PC-3 (cell line): ENCODE data around the gene CXXC5. TPM values are rescaled to one million over a fixed set of nuclear protein-coding genes. Genes with fewer than 3 reads are reported as not detected.

ENCODE experiments used
- ATAC-seq: fragments of 200-7000 bp; cut with Tn5 transposase; 2 replicates; pipeline ENCODE4 v1.9.1; 2020; ENCODE audit warnings: mild to moderate bottlenecking, moderate library complexity
- BruUV-seq: library from RNA; stranded (reverse); fragments of 400-500 nt; replicated peaks from 2 replicates; lab custom pipeline; 2021; lab: Mats Ljungman, UMichigan
- CTCF ChIA-PET: fragments of 300-600 bp; sonication (Branson Sonifier 250); formaldehyde crosslinking; loops from one replicate; lab custom pipeline; 2022; ENCODE audit warnings: antibody characterized with exemption; lab: Charles Lee
- POLR2A ChIA-PET: fragments of 300-600 bp; sonication (Branson Sonifier 250); formaldehyde crosslinking; loops from one replicate; lab custom pipeline; 2022; ENCODE audit warnings: antibody characterized with exemption; ENCODE audit not compliant: unreplicated experiment; lab: Charles Lee
- DNase-seq: peaks from one replicate; pipeline ENCODE4 v3.0.0-alpha.2; 2015
- H2AFZ ChIP-seq: fragments of 300-600 bp; sonication (generic); 2 replicates; pipeline ENCODE4 v1.6.0; 2016; ENCODE audit warnings: antibody characterized with exemption, low read length
- H3F3A ChIP-seq: fragments of 300-600 bp; sonication (generic); one replicate; pipeline ENCODE4 v1.6.0; 2017; ENCODE audit warnings: antibody characterized with exemption, low read length, control low read depth, mild to moderate bottlenecking; ENCODE audit not compliant: unreplicated experiment
- H3K27ac ChIP-seq: fragments of 300-600 bp; sonication (generic); 2 replicates; pipeline ENCODE4 v1.5.1; 2016; ENCODE audit warnings: mild to moderate bottlenecking, low read length
- H3K27me3 ChIP-seq: fragments of 300-600 bp; sonication (generic); 2 replicates; pipeline ENCODE4 v1.6.1; 2016; ENCODE audit warnings: low read length, mixed read lengths
- H3K36me3 ChIP-seq: fragments of 300-600 bp; sonication (generic); 2 replicates; pipeline ENCODE4 v1.6.1; 2016; ENCODE audit warnings: low read depth, mixed run types, low read length, mixed read lengths
- H3K4me1 ChIP-seq: fragments of 300-600 bp; sonication (generic); 2 replicates; pipeline ENCODE4 v1.5.1; 2016; ENCODE audit warnings: low read length; ENCODE audit not compliant: insufficient read depth
- H3K4me2 ChIP-seq: fragments of 300-600 bp; sonication (generic); 2 replicates; pipeline ENCODE4 v1.6.0; 2016; ENCODE audit warnings: low read length
- H3K4me3 ChIP-seq: fragments of 300-600 bp; sonication (generic); 2 replicates; pipeline ENCODE4 v1.5.1; 2016; ENCODE audit warnings: mild to moderate bottlenecking, low read length, mixed read lengths
- H3K79me2 ChIP-seq: fragments of 300-600 bp; sonication (generic); 2 replicates; pipeline ENCODE4 v1.6.1; 2017; ENCODE audit warnings: low read length, mixed read lengths
- H3K9ac ChIP-seq: fragments of 300-600 bp; sonication (generic); 2 replicates; pipeline ENCODE4 v1.6.0; 2016; ENCODE audit warnings: mild to moderate bottlenecking, low read length
- H3K9me2 ChIP-seq: fragments of 300-600 bp; sonication (generic); replicated peaks from 2 replicates; pipeline ENCODE4 v1.6.1; 2016; ENCODE audit warnings: mixed run types, low read length, mixed read lengths
- H3K9me3 ChIP-seq: fragments of 300-600 bp; sonication (generic); 2 replicates; pipeline ENCODE4 v1.6.1; 2016; ENCODE audit warnings: low read length, mixed read lengths
- H4K20me1 ChIP-seq: fragments of 300-600 bp; sonication (generic); 2 replicates; pipeline ENCODE4 v1.6.1; 2016; ENCODE audit warnings: low read length, mixed read lengths
- EZH2 ChIP-seq: fragments of 300-600 bp; sonication (generic); IDR thresholded peaks from one replicate; pipeline ENCODE4 v1.6.1; 2017; ENCODE audit warnings: antibody characterized with exemption, mild to moderate bottlenecking, low read length; ENCODE audit not compliant: unreplicated experiment
- EZH2phosphoT487 ChIP-seq: fragments of 300-600 bp; sonication (generic); IDR thresholded peaks from 2 replicates; pipeline ENCODE4 v1.6.1; 2018; ENCODE audit warnings: mild to moderate bottlenecking, antibody characterized with exemption, low read length, borderline replicate concordance
- intact Hi-C: fragments of 100-400 bp; cut with micrococcal nuclease; formaldehyde crosslinking; loops from 2 replicates; pipeline ENCODE4 v1.9.0; 2023
- total RNA-seq: library from RNA; depleted of rRNA; stranded (reverse); fragments of >200 nt; gene quantifications from 2 replicates; pipeline ENCODE4 v1.2.3, GENCODE V29; 2014
- TF ChIP-seq, protein P1 (sequence below): fragments of 300-600 bp; sonication (generic); conservative IDR thresholded peaks from 2 replicates; pipeline ENCODE4 v1.5.1; 2017; ENCODE audit warnings: antibody characterized with exemption, low read depth, mild to moderate bottlenecking, low read length

Gene CXXC5
- total RNA-seq, 1 experiment from 2014 or later, result 31.1 TPM

DNA sequence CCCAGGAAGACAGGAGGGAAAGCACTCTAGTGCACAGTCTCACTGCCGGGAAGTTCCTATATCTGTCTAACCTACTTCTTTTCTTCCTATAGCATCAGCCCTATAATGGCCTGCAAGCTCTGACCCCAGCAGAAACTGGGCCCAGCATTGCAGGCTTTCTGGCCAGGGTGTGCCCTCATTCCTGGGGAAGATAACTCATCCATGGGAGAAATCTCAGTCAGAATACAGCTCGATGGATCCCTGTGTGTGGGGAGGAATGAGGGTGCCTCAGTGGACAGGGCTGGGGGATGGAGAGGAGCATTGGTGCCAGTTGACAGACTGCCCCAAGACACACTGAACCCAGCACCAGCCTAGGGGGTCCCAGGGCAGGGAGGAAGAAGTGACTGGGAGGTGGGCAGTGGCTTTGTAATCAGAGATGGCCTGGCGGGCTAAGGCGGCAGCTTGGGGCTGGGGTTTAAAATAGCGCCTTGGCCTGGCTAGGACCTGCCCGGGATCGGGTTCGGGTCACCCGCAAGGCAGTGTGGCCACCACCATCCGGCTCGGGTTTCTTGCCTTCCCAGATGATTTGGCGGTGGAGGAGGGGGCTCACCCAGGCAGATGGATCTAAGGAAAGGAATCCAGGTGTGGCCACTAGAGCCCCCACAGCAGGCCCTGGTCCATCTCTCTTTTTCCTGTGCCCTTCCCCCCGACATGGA, 7.6 kb upstream of the CXXC5 start:
- no peaks in the 10 kb centered on the region for H3K27me3 ChIP-seq
- H4K20me1 ChIP-seq, result no peaks in the 10 kb centered on the region
- TF ChIP-seq EZH2phosphoT487 (no peak), EZH2 (no peak)
- TF ChIP-seq, protein P1, sequence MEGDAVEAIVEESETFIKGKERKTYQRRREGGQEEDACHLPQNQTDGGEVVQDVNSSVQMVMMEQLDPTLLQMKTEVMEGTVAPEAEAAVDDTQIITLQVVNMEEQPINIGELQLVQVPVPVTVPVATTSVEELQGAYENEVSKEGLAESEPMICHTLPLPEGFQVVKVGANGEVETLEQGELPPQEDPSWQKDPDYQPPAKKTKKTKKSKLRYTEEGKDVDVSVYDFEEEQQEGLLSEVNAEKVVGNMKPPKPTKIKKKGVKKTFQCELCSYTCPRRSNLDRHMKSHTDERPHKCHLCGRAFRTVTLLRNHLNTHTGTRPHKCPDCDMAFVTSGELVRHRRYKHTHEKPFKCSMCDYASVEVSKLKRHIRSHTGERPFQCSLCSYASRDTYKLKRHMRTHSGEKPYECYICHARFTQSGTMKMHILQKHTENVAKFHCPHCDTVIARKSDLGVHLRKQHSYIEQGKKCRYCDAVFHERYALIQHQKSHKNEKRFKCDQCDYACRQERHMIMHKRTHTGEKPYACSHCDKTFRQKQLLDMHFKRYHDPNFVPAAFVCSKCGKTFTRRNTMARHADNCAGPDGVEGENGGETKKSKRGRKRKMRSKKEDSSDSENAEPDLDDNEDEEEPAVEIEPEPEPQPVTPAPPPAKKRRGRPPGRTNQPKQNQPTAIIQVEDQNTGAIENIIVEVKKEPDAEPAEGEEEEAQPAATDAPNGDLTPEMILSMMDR, result no peak
- H3K79me2 ChIP-seq, result no peaks in the 10 kb centered on the region
- no peak overlapping the region for H3K27ac ChIP-seq
- H2AFZ ChIP-seq, result no peak overlapping the region
- H3F3A ChIP-seq, result no peaks in the 10 kb centered on the region
- no TSS peak for BruUV-seq
- no peaks in the 10 kb centered on the region for H3K9me3 ChIP-seq
- ATAC-seq (no peak), DNase-seq (no peak)
- intact Hi-C loops, result no loop called here
- POLR2A ChIA-PET, result no interaction called here
- no peak overlapping the region for H3K9ac ChIP-seq
- H3K9me2 ChIP-seq, result no peaks in the 10 kb centered on the region
- no peak overlapping the region for H3K4me2 ChIP-seq
- H3K4me3 ChIP-seq, result no peak overlapping the region
- no peaks in the 10 kb centered on the region for H3K36me3 ChIP-seq
- CTCF ChIA-PET, result no interaction called here
- peaks cover 54% of the 10 kb centered on the region for H3K4me1 ChIP-seq

DNA sequence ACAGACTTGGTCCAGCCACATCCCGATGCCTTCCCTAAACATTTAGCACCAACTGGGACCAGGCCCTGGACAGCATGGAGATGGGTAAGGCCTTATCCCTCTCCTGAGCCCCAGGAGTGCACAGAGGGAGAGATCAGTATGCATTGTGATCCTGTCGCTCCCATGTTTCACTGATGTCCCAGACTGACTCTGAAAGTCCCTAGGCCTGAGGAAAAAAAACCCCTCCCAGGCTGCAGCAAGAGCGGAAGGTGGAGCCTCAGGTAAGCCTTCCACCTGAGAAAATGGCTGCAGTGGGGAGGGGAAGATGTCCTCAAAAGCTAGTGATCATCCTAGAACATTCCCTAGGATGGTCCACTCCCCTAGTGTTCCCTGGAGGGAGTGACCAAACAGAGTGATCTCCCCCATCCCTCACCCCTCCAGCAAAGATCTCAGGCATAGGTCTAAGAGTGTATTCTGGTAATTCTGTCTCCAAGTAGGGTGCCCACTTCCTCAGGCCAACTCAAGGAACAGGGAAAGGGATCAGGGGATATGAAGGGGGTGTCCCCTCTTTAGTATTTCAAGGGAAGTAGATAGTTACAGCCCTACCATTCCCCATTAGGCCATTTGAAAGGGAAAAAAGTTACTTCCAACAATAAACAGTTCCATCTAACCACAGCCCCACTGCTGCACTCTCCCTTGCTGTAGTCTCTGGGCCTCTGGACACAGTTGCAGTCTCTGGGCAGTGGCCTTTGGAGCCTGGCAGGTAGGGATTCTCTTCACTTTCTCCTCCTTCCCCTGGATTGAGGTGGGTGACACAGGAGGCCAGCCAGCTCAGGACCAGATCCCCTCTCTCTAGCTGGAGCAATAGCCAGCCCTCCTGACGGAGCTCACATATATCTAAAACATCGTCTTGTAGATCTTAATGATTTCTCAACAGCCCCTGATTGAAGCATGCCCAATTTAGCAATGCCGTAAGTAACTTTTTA, 6.8 kb upstream of the CXXC5 start:
- DNase-seq (no peak), ATAC-seq (no peak)
- no peaks in the 10 kb centered on the region for H3K36me3 ChIP-seq
- H3F3A ChIP-seq, result no peaks in the 10 kb centered on the region
- CTCF ChIA-PET, result no interaction called here
- H4K20me1 ChIP-seq, result no peaks in the 10 kb centered on the region
- H3K79me2 ChIP-seq, result no peaks in the 10 kb centered on the region
- H3K9me3 ChIP-seq, result no peaks in the 10 kb centered on the region
- BruUV-seq, result no TSS peak
- no peaks in the 10 kb centered on the region for H3K27me3 ChIP-seq
- no peak for TF ChIP-seq EZH2
- TF ChIP-seq, protein P1, result no peak
- no peak for TF ChIP-seq EZH2phosphoT487
- peaks cover 46% of the 10 kb centered on the region for H3K4me1 ChIP-seq
- H3K4me2 ChIP-seq, result no peak overlapping the region
- H3K9me2 ChIP-seq, result no peaks in the 10 kb centered on the region
- H2AFZ ChIP-seq, result no peak overlapping the region
- H3K27ac ChIP-seq, result no peak overlapping the region
- no peak overlapping the region for H3K9ac ChIP-seq
- H3K4me3 ChIP-seq, result no peak overlapping the region
- POLR2A ChIA-PET, result interaction anchor here (0.6 kb wide), 1 partner anchor 36 kb away, joined by 3 read pairs; no protein-coding TSS in a partner anchor
- intact Hi-C loops, result no loop called here
